Neuron (in vitro differentiated cells): Measurements from ENCODE around the gene CHST11.

Source experiments
- H2AFZ ChIP-seq: one replicate; pipeline ENCODE4 v1.6.1; 2013; ENCODE audit warnings: low read depth, mild to moderate bottlenecking, inconsistent platforms, low read length, moderate library complexity
- H3K27me3 ChIP-seq: one replicate; pipeline ENCODE4 v1.6.1; 2013; ENCODE audit warnings: low read length; ENCODE audit not compliant: insufficient read depth
- H3K36me3 ChIP-seq: one replicate; pipeline ENCODE4 v1.6.1; 2013; ENCODE audit warnings: low read length; ENCODE audit not compliant: insufficient read depth
- H3K4me1 ChIP-seq: one replicate; pipeline ENCODE4 v1.6.1; 2013; ENCODE audit warnings: low read length; ENCODE audit not compliant: insufficient read depth
- H3K4me3 ChIP-seq: 2 replicates; pipeline ENCODE4 v1.5.1; 2013; ENCODE audit warnings: mild to moderate bottlenecking, low read length, moderate library complexity
- H3K9me3 ChIP-seq: one replicate; pipeline ENCODE4 v1.6.1; 2013; ENCODE audit warnings: low read length

The CHST11 gene

GRCh38 chr12:104457746-104458693 is 1.3 kb downstream of the CHST11 start:
- Histone ChIP-seq H2AFZ (peak overlapping the region; percentile 90), H3K27me3 (no peaks in the 10 kb centered on the region), H3K4me1 (peaks cover 24% of the 10 kb centered on the region), H3K36me3 (no peaks in the 10 kb centered on the region), H3K4me3 (peak overlapping the region; percentile 74), H3K9me3 (no peaks in the 10 kb centered on the region)

GRCh38 chr12:104458694-104459367 is 2.1 kb downstream of the CHST11 start:
- Histone ChIP-seq H3K36me3 (no peaks in the 10 kb centered on the region), H2AFZ (no peak overlapping the region), H3K9me3 (no peaks in the 10 kb centered on the region), H3K4me3 (peak overlapping the region; percentile 74), H3K4me1 (peaks cover 24% of the 10 kb centered on the region), H3K27me3 (no peaks in the 10 kb centered on the region)

- no peaks in the 10 kb centered on the region for H3K36me3 ChIP-seq
- H3K4me1 ChIP-seq, result peaks cover 24% of the 10 kb centered on the region
- no peak overlapping the region for H2AFZ ChIP-seq
- H3K9me3 ChIP-seq, result no peaks in the 10 kb centered on the region
- H3K4me3 ChIP-seq, result peak overlapping the region; percentile 74
- no peaks in the 10 kb centered on the region for H3K27me3 ChIP-seq
Measured at GRCh38 chr12:104459368-104459909, 2.7 kb downstream of the CHST11 start.

GRCh38 chr12:104460041-104460719 is 3.4 kb downstream of the CHST11 start:
- Histone ChIP-seq H3K4me1 (peaks cover 24% of the 10 kb centered on the region), H3K4me3 (no peak overlapping the region), H3K27me3 (no peaks in the 10 kb centered on the region), H3K36me3 (no peaks in the 10 kb centered on the region), H3K9me3 (no peaks in the 10 kb centered on the region), H2AFZ (no peak overlapping the region)

- Histone ChIP-seq H3K27me3 (no peaks in the 10 kb centered on the region), H2AFZ (no peak overlapping the region), H3K9me3 (no peaks in the 10 kb centered on the region), H3K36me3 (no peaks in the 10 kb centered on the region), H3K4me3 (no peak overlapping the region), H3K4me1 (peaks cover 17% of the 10 kb centered on the region)
Measured at GRCh38 chr12:104460973-104461698, 4.4 kb downstream of the CHST11 start.

- Histone ChIP-seq H3K36me3 (no peaks in the 10 kb centered on the region), H2AFZ (no peak overlapping the region), H3K9me3 (no peaks in the 10 kb centered on the region), H3K27me3 (no peaks in the 10 kb centered on the region), H3K4me1 (peaks cover 13% of the 10 kb centered on the region), H3K4me3 (no peak overlapping the region)
Measured at GRCh38 chr12:104462325-104462724, 5.6 kb downstream of the CHST11 start.

GRCh38 chr12:104462931-104463339 is 6.2 kb downstream of the CHST11 start:
- Histone ChIP-seq H2AFZ (no peak overlapping the region), H3K27me3 (no peaks in the 10 kb centered on the region), H3K4me1 (peaks cover 13% of the 10 kb centered on the region), H3K36me3 (no peaks in the 10 kb centered on the region), H3K4me3 (no peak overlapping the region), H3K9me3 (no peaks in the 10 kb centered on the region)

- Histone ChIP-seq H3K4me3 (no peak overlapping the region), H3K27me3 (no peaks in the 10 kb centered on the region), H3K36me3 (no peaks in the 10 kb centered on the region), H3K9me3 (no peaks in the 10 kb centered on the region), H3K4me1 (peaks cover 13% of the 10 kb centered on the region), H2AFZ (no peak overlapping the region)
Measured at GRCh38 chr12:104463368-104463767, 6.6 kb downstream of the CHST11 start.

GRCh38 chr12:104464899-104465298 is 8.2 kb downstream of the CHST11 start:
- no peaks in the 10 kb centered on the region for H3K36me3 ChIP-seq
- H3K4me1 ChIP-seq, result no peaks in the 10 kb centered on the region
- no peaks in the 10 kb centered on the region for H3K9me3 ChIP-seq
- H2AFZ ChIP-seq, result no peak overlapping the region
- H3K27me3 ChIP-seq, result no peaks in the 10 kb centered on the region
- no peak overlapping the region for H3K4me3 ChIP-seq

- Histone ChIP-seq H2AFZ (no peak overlapping the region), H3K4me3 (no peak overlapping the region), H3K4me1 (no peaks in the 10 kb centered on the region), H3K27me3 (no peaks in the 10 kb centered on the region), H3K36me3 (no peaks in the 10 kb centered on the region), H3K9me3 (no peaks in the 10 kb centered on the region)
Measured at GRCh38 chr12:104466709-104467345, 10.1 kb downstream of the CHST11 start.

GRCh38 chr12:104467346-104467837 is 10.6 kb downstream of the CHST11 start:
- Histone ChIP-seq H2AFZ (no peak overlapping the region), H3K4me1 (peaks cover 1% of the 10 kb centered on the region), H3K9me3 (no peaks in the 10 kb centered on the region), H3K27me3 (no peaks in the 10 kb centered on the region), H3K4me3 (no peak overlapping the region), H3K36me3 (no peaks in the 10 kb centered on the region)

GRCh38 chr12:104468371-104468770 is 11.6 kb downstream of the CHST11 start:
- no peaks in the 10 kb centered on the region for H3K9me3 ChIP-seq
- H3K27me3 ChIP-seq, result no peaks in the 10 kb centered on the region
- H2AFZ ChIP-seq, result no peak overlapping the region
- no peak overlapping the region for H3K4me3 ChIP-seq
- no peaks in the 10 kb centered on the region for H3K36me3 ChIP-seq
- H3K4me1 ChIP-seq, result peaks cover 11% of the 10 kb centered on the region
